Measurements from ENCODE around the gene ZNF296.

ZNF296 gene

DNA sequence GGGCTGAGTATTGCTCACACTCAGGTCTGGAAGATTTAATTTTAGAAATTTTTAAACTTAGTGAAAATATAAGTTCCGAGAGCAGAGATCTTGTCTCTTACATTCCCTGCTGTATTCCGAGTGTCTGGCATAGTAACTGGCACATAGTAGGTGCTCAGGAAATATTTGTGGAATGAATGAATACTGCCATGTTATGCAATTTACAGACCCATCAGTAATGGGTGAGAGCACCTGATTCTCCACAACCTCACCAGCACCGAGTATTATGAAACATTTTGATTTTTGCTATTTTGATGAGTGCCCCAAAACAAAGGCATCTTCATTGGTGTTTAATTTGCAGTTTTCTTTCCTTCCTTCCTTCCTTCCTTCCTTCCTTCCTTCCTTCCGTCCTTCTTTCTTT, 53.2 kb downstream of the ZNF296 start:
- DNase-seq (ENCODE audit: low read depth, low spot score): no peak

DNA sequence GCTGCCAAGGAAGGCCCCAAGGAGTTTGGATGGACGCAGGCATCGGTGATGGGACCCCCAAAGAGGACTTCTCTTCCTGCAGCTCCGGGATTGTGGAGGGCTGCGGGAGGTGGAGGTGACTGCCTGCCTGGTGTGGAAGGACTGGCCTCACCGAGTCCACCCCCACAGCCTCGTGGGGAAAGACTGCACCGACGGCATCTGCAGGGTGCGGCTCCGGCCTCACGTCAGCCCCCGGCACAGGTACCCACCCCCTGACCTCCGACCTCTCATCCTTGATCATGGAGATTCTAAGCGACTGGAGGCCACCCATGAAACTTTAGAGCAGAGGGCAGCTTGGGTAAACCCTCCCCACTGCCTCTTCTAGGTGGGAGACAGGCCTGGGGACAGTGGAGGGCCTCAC, 54.3 kb downstream of the ZNF296 start:
- no peak for DNase-seq (ENCODE audit: low read depth, low spot score)

All from smooth muscle cell of the brain vasculature (primary cell).